Breast epithelium (tissue), 3 donors: Measurements from ENCODE around the gene NODAL.

Source experiments
- POLR2A ChIP-seq: fragments of 450-650 bp; IDR thresholded peaks from one replicate; pipeline ENCODE4 v1.6.1; 2016; ENCODE audit warnings: antibody characterized with exemption, mild to moderate bottlenecking, moderate library complexity
- POLR2AphosphoS5 ChIP-seq, 3 donors: sonication (generic); formaldehyde crosslinking; IDR thresholded peaks; one replicate each; pipeline ENCODE4 v1.6.1; 2017; ENCODE audit warnings: antibody characterized with exemption in 3 of 3
- TF ChIP-seq, protein P1 (sequence below), 3 donors: fragments of 450-650 bp; IDR thresholded peaks; one replicate each; pipeline ENCODE4 v1.5.1; 2016 to 2017; ENCODE audit warnings: antibody characterized with exemption in 3 of 3, mild to moderate bottlenecking in 3 of 3, moderate library complexity in 3 of 3

DNA sequence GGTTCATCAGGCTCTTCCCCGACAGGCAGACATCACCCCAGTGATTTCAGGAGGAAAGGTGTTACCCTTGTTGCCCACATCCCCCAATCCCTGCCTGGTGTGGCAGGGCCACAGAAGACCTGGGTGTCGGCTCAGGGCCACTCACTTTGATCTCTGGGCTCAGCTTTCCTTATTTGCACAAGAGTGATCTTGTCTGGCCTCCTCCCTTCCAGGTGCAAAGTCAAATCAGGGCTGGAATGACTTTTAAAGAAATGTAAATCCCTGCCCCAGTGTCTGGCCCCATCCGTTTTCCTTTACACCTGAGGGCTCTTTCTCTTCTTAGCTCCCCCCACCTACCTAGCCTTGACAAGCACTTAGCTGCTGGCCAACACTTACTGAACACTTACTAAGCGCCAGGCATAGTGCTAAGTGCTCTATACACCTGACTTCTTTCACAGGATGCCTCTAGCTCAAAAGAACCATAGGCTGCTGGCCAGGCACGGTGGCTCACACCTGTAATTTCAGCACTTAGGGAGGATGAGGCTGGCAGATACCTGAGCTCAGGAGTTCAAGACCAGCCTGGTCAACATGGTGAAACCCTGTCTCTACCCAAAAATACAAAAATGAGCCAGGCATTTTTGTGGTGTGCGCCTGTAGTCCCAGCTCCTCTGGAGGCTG lies 979 bp upstream of the NODAL start:
- TF ChIP-seq, protein P1, sequence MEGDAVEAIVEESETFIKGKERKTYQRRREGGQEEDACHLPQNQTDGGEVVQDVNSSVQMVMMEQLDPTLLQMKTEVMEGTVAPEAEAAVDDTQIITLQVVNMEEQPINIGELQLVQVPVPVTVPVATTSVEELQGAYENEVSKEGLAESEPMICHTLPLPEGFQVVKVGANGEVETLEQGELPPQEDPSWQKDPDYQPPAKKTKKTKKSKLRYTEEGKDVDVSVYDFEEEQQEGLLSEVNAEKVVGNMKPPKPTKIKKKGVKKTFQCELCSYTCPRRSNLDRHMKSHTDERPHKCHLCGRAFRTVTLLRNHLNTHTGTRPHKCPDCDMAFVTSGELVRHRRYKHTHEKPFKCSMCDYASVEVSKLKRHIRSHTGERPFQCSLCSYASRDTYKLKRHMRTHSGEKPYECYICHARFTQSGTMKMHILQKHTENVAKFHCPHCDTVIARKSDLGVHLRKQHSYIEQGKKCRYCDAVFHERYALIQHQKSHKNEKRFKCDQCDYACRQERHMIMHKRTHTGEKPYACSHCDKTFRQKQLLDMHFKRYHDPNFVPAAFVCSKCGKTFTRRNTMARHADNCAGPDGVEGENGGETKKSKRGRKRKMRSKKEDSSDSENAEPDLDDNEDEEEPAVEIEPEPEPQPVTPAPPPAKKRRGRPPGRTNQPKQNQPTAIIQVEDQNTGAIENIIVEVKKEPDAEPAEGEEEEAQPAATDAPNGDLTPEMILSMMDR (IDR thresholded peaks at IDR 0.05), result no peak
- TF ChIP-seq POLR2AphosphoS5 (IDR thresholded peaks at IDR 0.05) (no peak), POLR2A (no peak)
